SU-DHL-6 (cell line): ENCODE measurements around the gene USB1.

Experiments
- CTCF ChIP-seq: fragments of 200-600 bp; sonication (generic); IDR thresholded peaks from one replicate; pipeline ENCODE4 v1.5.1; 2017; ENCODE audit warnings: antibody characterized with exemption, mild to moderate bottlenecking, low read length, moderate library complexity; ENCODE audit not compliant: insufficient read depth, poor library complexity, severe bottlenecking
- EZH2phosphoT487 ChIP-seq: fragments of 200-600 bp; sonication (generic), shearing (Covaris generic); conservative IDR thresholded peaks from 2 replicates; pipeline ENCODE4 v1.6.1; 2018; ENCODE audit warnings: mild to moderate bottlenecking, antibody characterized with exemption, low read length, moderate library complexity, mixed read lengths

GRCh38 chr16:57976331-57976796 lies 24.8 kb upstream of the USB1 start:
- TF ChIP-seq CTCF (no peak), EZH2phosphoT487 (no peak)
